ENCODE data around the gene RAP2A. TPM values are rescaled to one million over a fixed set of nuclear protein-coding genes. Genes with fewer than 3 reads are reported as not detected.
A peak's percentile ranks its signal among the peaks of the same experiment; 100 is the strongest.

RAP2A gene
- total RNA-seq, 1 experiment from 2014 or later: 43.6 TPM

DNA sequence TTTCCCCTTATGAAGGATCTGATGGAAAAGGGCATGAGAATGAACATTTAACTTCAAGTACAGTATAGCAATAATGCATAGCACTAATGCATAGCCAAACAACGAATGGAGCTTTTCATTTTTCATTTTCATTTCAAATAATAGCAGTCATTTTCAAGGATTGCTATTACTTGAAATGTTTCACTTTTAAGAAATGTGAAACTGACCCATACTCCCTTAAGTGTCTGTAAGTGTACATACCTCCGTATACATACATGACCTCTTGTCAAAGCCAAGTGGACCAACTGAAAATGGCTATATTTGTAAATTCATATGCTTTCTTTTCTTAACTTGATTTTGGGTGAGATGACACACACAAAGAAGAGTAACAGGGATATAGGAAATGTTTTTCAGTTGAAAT is 3.8 kb downstream of the RAP2A start:
- no TSS peak for BruUV-seq (replicated peaks)
- intact Hi-C loops (cut with micrococcal nuclease; ENCODE audit: unreplicated experiment): loop anchor here (2.0 to 10.0 kb wide), 2 partner anchors 221 to 507 kb away; no protein-coding TSS in a partner anchor
- Histone ChIP-seq H3K4me1 (ENCODE audit: insufficient read depth, low read length, poor library complexity, severe bottlenecking) (peaks cover 58% of the 10 kb centered on the region), H3K27me3 (replicated peaks; ENCODE audit: insufficient read depth, low read depth, low read length, poor library complexity) (no peaks in the 10 kb centered on the region), H3K9me3 (ENCODE audit: low read depth, low read length, poor library complexity, severe bottlenecking) (no peaks in the 10 kb centered on the region), H3K36me3 (ENCODE audit: insufficient read depth, low read length, poor library complexity, severe bottlenecking) (peaks cover 4% of the 10 kb centered on the region), H3K4me3 (ENCODE audit: low read depth, low read length, poor library complexity, severe bottlenecking) (peak overlapping the region; percentile 8), H3K27ac (ENCODE audit: low read depth, low read length, poor library complexity, severe bottlenecking) (peak overlapping the region; percentile 78)
- ChIA-PET CTCF (no interaction called here), POLR2A (ENCODE audit: low non-redundant PET) (no interaction called here)
- no peak for TF ChIP-seq EZH2 (IDR thresholded peaks at IDR 0.05; ENCODE audit: borderline replicate concordance, low read depth, low read length, poor library complexity, severe bottlenecking)
- TF ChIP-seq, protein P1, sequence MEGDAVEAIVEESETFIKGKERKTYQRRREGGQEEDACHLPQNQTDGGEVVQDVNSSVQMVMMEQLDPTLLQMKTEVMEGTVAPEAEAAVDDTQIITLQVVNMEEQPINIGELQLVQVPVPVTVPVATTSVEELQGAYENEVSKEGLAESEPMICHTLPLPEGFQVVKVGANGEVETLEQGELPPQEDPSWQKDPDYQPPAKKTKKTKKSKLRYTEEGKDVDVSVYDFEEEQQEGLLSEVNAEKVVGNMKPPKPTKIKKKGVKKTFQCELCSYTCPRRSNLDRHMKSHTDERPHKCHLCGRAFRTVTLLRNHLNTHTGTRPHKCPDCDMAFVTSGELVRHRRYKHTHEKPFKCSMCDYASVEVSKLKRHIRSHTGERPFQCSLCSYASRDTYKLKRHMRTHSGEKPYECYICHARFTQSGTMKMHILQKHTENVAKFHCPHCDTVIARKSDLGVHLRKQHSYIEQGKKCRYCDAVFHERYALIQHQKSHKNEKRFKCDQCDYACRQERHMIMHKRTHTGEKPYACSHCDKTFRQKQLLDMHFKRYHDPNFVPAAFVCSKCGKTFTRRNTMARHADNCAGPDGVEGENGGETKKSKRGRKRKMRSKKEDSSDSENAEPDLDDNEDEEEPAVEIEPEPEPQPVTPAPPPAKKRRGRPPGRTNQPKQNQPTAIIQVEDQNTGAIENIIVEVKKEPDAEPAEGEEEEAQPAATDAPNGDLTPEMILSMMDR (conservative IDR thresholded peaks at IDR 0.05; ENCODE audit: low read depth, low read length): no peak
- DNase-seq (ENCODE audit: low spot score): no peak

DNA sequence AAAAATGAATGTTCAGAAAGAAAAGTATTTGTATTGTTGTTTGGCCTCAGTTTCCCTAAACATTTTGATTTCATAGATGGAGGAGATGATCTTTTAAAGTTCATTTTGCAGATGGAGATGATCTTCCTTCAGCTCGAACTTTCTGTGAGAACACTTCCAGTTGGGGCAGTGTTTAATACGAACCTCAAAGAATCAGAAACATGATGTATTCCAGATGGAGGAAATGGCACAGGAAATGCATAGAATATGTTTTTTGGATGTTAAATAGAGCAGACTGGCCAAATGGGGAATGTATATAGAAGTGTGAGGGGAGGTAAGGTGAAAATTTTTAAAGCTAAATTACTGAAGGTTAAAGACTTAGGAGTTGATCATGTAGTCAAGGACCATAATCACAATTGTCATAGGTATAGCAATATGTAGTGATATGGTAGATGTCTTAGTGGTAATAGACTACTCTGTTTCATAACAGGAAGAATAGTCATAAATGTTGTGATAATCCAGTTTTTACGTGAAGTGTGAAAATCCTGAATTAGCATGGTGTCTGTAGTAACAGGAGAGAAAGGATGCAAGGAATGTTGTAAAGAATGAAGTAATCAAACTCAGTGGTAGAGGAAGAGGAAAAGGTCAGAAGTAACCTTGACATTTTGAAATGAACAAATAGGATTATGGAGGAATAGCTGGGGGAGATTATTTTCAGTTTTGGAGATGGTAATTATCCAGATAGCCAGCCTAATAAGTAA is 5.1 kb downstream of the RAP2A start:
- H3K27me3 ChIP-seq (replicated peaks; ENCODE audit: insufficient read depth, low read depth, low read length, poor library complexity): no peaks in the 10 kb centered on the region
- intact Hi-C loops (cut with micrococcal nuclease; ENCODE audit: unreplicated experiment): loop anchor here (2.0 to 10.0 kb wide), 2 partner anchors 220 to 506 kb away; no protein-coding TSS in a partner anchor
- CTCF ChIA-PET: no interaction called here
- no peak for TF ChIP-seq EZH2 (IDR thresholded peaks at IDR 0.05; ENCODE audit: borderline replicate concordance, low read depth, low read length, poor library complexity, severe bottlenecking)
- TF ChIP-seq, protein P1 (conservative IDR thresholded peaks at IDR 0.05; ENCODE audit: low read depth, low read length): no peak
- peaks cover 4% of the 10 kb centered on the region for H3K36me3 ChIP-seq (ENCODE audit: insufficient read depth, low read length, poor library complexity, severe bottlenecking)
- POLR2A ChIA-PET (ENCODE audit: low non-redundant PET): interaction anchor here (0.5 to 0.6 kb wide), 2 partner anchors 71 to 135 kb away, joined by 3 to 14 read pairs; no protein-coding TSS in a partner anchor
- peaks cover 69% of the 10 kb centered on the region for H3K4me1 ChIP-seq (ENCODE audit: insufficient read depth, low read length, poor library complexity, severe bottlenecking)
- no TSS peak for BruUV-seq (replicated peaks)
- peak overlapping the region; percentile 78 for H3K27ac ChIP-seq (ENCODE audit: low read depth, low read length, poor library complexity, severe bottlenecking)
- H3K9me3 ChIP-seq (ENCODE audit: low read depth, low read length, poor library complexity, severe bottlenecking): no peaks in the 10 kb centered on the region
- DNase-seq (ENCODE audit: low spot score): peak; percentile 82
- H3K4me3 ChIP-seq (ENCODE audit: low read depth, low read length, poor library complexity, severe bottlenecking): peak overlapping the region; percentile 8

DNA sequence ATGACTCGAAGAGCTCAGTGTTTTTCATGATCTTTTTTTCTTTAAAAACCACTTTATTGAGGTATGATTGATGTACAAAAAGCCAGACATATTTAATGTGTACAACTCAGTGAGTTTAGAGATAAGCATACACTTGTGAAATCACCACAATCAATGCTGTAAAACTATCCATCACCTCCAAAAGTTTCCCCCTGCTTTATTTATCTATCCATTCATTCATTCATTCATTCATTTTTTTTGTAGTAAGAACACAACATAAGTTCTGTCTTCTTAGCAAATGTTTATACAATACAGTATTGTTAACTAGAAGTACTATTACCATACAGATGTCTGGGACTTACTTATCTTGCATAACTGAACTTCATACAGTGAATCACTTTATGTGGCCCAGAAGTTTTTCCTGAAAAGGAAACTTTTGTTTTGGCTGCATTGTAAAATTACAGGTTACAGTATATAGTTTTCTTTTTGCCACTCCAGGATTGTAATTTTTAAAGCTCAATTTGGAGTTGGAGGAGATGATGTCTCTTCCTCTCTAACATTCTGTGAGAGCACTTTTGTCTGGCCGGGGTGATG is 6.7 kb downstream of the RAP2A start:
- no TSS peak for BruUV-seq (replicated peaks)
- ChIA-PET POLR2A (ENCODE audit: low non-redundant PET) (no interaction called here), CTCF (no interaction called here)
- H3K27me3 ChIP-seq (replicated peaks; ENCODE audit: insufficient read depth, low read depth, low read length, poor library complexity): no peaks in the 10 kb centered on the region
- no peaks in the 10 kb centered on the region for H3K9me3 ChIP-seq (ENCODE audit: low read depth, low read length, poor library complexity, severe bottlenecking)
- intact Hi-C loops (cut with micrococcal nuclease; ENCODE audit: unreplicated experiment): no loop called here
- H3K27ac ChIP-seq (ENCODE audit: low read depth, low read length, poor library complexity, severe bottlenecking): peak overlapping the region; percentile 15
- H3K4me1 ChIP-seq (ENCODE audit: insufficient read depth, low read length, poor library complexity, severe bottlenecking): peaks cover 70% of the 10 kb centered on the region
- TF ChIP-seq, protein P1 (conservative IDR thresholded peaks at IDR 0.05; ENCODE audit: low read depth, low read length): no peak
- no peak for TF ChIP-seq EZH2 (IDR thresholded peaks at IDR 0.05; ENCODE audit: borderline replicate concordance, low read depth, low read length, poor library complexity, severe bottlenecking)
- DNase-seq (ENCODE audit: low spot score): no peak
- no peak overlapping the region for H3K4me3 ChIP-seq (ENCODE audit: low read depth, low read length, poor library complexity, severe bottlenecking)
- H3K36me3 ChIP-seq (ENCODE audit: insufficient read depth, low read length, poor library complexity, severe bottlenecking): peaks cover 4% of the 10 kb centered on the region
